GM21528 (cell line): ENCODE measurements around the gene TNFRSF17.
"Not testable (repeated sequence)": the region's sequence is repeated elsewhere in the genome, so short reads cannot be mapped to it uniquely, and the experiment has no call there.

Source experiments
- ATAC-seq: cut with Tn5 transposase; IDR thresholded peaks from one replicate; pipeline ENCODE4 v1.9.1; 2021; ENCODE audit warnings: mild to moderate bottlenecking, moderate library complexity; ENCODE audit not compliant: unreplicated experiment, low FRiP score

TNFRSF17 gene

GRCh38 chr16:11968577-11968976 lies 3.6 kb downstream of the TNFRSF17 start:
- ATAC-seq, result no peak

GRCh38 chr16:11970292-11970691 lies 5.3 kb downstream of the TNFRSF17 start:
- ATAC-seq, result not testable (repeated sequence)

GRCh38 chr16:11972128-11972527 lies 7.1 kb downstream of the TNFRSF17 start:
- no peak for ATAC-seq

- ATAC-seq, result no peak
Measured at GRCh38 chr16:11973070-11973469, 8.1 kb downstream of the TNFRSF17 start.

- ATAC-seq, result peak; percentile 8
Measured at GRCh38 chr16:11976850-11977375, 11.9 kb downstream of the TNFRSF17 start.

- ATAC-seq, result no peak
Measured at GRCh38 chr16:11977376-11978041, 12.5 kb downstream of the TNFRSF17 start.

GRCh38 chr16:11978080-11978479 lies 13.1 kb downstream of the TNFRSF17 start:
- ATAC-seq, result no peak

GRCh38 chr16:11979013-11979672 lies 14.1 kb downstream of the TNFRSF17 start:
- ATAC-seq, result no peak

GRCh38 chr16:11980136-11980844 lies 15.3 kb downstream of the TNFRSF17 start:
- no peak for ATAC-seq

GRCh38 chr16:11985250-11985649 lies 20.2 kb downstream of the TNFRSF17 start:
- ATAC-seq, result no peak

GRCh38 chr16:11986521-11987057 lies 21.6 kb downstream of the TNFRSF17 start:
- no peak for ATAC-seq

- no peak for ATAC-seq
Measured at GRCh38 chr16:11988258-11988978, 23.4 kb downstream of the TNFRSF17 start.

GRCh38 chr16:11990702-11991390 lies 25.8 kb downstream of the TNFRSF17 start:
- ATAC-seq, result peak; percentile 51

- ATAC-seq, result no peak
Measured at GRCh38 chr16:11992008-11992584, 27.1 kb downstream of the TNFRSF17 start.

GRCh38 chr16:11992586-11993524 lies 27.8 kb downstream of the TNFRSF17 start:
- no peak for ATAC-seq

GRCh38 chr16:11994143-11995119 lies 29.4 kb downstream of the TNFRSF17 start:
- ATAC-seq, result no peak
